Stimulated activated CD4-positive, alpha-beta T cell treated with anti-CD3 and anti-CD28 coated beads, Interleukin-15, amount 100 ng/mL, for 24 hours (primary cell): ENCODE data around the gene GSDME.
"Not testable (repeated sequence)": the region's sequence is repeated elsewhere in the genome, so short reads cannot be mapped to it uniquely, and the experiment has no call there.

Source experiments
- DNase-seq: peaks from one replicate; pipeline ENCODE4 v3.0.0-alpha.2; 2020

The GSDME gene

GRCh38 chr7:24757353-24758275, at the start of gene GSDME:
Gene GSDME (minus strand): TSS chr7:24757464. CDS start chr7:24749774, 7,690 bp downstream.
- DNase-seq = peak; percentile 67

GRCh38 chr7:24802300-24802699, 45.0 kb upstream of the GSDME start:
- DNase-seq = no peak

- no peak for DNase-seq
Measured at GRCh38 chr7:24801883-24802282, 44.6 kb upstream of the GSDME start.

- DNase-seq = no peak
Measured at GRCh38 chr7:24800667-24801066, 43.4 kb upstream of the GSDME start.

GRCh38 chr7:24800073-24800472, 42.8 kb upstream of the GSDME start:
- no peak for DNase-seq

GRCh38 chr7:24799506-24799905, 42.2 kb upstream of the GSDME start:
- DNase-seq = no peak

- DNase-seq = no peak
Measured at GRCh38 chr7:24798261-24798660, 41.0 kb upstream of the GSDME start.

GRCh38 chr7:24797270-24797669, 40.0 kb upstream of the GSDME start:
- no peak for DNase-seq

- no peak for DNase-seq
Measured at GRCh38 chr7:24795407-24795767, 38.1 kb upstream of the GSDME start.

- DNase-seq = not testable (repeated sequence)
Measured at GRCh38 chr7:24794751-24795406, 37.6 kb upstream of the GSDME start.

GRCh38 chr7:24793982-24794648, 36.9 kb upstream of the GSDME start:
- no peak for DNase-seq

GRCh38 chr7:24788961-24789576, 31.8 kb upstream of the GSDME start:
- no peak for DNase-seq

- DNase-seq = no peak
Measured at GRCh38 chr7:24788075-24788474, 30.8 kb upstream of the GSDME start.

GRCh38 chr7:24786941-24787340, 29.7 kb upstream of the GSDME start:
- peak; percentile 22 for DNase-seq

GRCh38 chr7:24786306-24786705, 29.0 kb upstream of the GSDME start:
- DNase-seq = no peak

GRCh38 chr7:24784277-24784676, 27.0 kb upstream of the GSDME start:
- DNase-seq = no peak

GRCh38 chr7:24783698-24784097, 26.4 kb upstream of the GSDME start:
- no peak for DNase-seq

GRCh38 chr7:24781106-24781505, 23.8 kb upstream of the GSDME start:
- no peak for DNase-seq

- no peak for DNase-seq
Measured at GRCh38 chr7:24779283-24779655, 22.0 kb upstream of the GSDME start.

GRCh38 chr7:24778543-24779282, 21.4 kb upstream of the GSDME start:
- DNase-seq = no peak

- no peak for DNase-seq
Measured at GRCh38 chr7:24777806-24778205, 20.5 kb upstream of the GSDME start.

- DNase-seq = no peak
Measured at GRCh38 chr7:24773646-24774045, 16.4 kb upstream of the GSDME start.

GRCh38 chr7:24769851-24770250, 12.6 kb upstream of the GSDME start:
- no peak for DNase-seq
